ENCODE results near the gene ADCK2. TPM values are rescaled to one million over a fixed set of nuclear protein-coding genes. Genes with fewer than 3 reads are reported as not detected.
"Not testable (repeated sequence)": the region's sequence is repeated elsewhere in the genome, so short reads cannot be mapped to it uniquely, and the experiment has no call there.

The ADCK2 gene
- total RNA-seq, 4 donors from 2014 or later, result 19.2 to 43.5 (median 26.8) TPM

DNA sequence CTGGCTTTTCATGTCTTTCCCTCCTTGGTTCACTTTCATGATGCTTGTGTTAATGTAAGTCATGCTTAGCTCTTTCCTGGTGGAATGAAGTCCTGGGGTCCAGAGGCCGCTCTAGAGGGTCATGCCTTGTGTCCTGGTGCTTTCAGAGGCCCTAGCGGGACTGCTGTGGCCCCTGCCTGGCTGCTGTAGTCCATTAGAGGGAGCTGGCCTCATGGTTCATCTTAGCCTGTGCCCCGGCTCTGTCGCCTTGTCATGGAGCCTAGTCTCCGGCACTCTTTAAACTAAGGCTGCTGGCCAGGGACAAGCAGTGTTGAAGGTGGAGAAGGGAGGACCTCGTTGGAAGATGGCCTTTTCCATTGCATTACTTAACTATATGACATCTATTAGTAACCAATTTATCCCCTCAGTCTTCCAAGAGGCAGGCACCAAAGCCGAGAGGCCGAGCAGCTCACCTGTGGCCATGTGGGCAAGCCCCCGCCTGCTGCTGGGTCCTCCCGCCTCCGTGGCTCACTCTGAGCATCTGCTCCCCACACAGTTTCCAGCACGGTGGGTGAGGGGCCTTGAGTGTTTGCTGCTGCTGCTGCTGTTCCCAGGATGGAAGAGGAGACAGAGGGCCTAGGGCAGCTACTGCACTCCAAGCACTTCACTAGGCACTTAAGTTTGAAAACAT lies 18.8 kb downstream of the ADCK2 start:
- intact Hi-C loops (cut with DNase I), result loop anchor here (10.0 kb wide), 1 partner anchor 323 kb away; the partner anchor contains the start of gene MRPS33
- no peak for TF ChIP-seq POLR2A (IDR thresholded peaks at IDR 0.05; ENCODE audit: low read depth)
- no peak for TF ChIP-seq POLR2AphosphoS5 (IDR thresholded peaks at IDR 0.05)
- TF ChIP-seq, protein P1, sequence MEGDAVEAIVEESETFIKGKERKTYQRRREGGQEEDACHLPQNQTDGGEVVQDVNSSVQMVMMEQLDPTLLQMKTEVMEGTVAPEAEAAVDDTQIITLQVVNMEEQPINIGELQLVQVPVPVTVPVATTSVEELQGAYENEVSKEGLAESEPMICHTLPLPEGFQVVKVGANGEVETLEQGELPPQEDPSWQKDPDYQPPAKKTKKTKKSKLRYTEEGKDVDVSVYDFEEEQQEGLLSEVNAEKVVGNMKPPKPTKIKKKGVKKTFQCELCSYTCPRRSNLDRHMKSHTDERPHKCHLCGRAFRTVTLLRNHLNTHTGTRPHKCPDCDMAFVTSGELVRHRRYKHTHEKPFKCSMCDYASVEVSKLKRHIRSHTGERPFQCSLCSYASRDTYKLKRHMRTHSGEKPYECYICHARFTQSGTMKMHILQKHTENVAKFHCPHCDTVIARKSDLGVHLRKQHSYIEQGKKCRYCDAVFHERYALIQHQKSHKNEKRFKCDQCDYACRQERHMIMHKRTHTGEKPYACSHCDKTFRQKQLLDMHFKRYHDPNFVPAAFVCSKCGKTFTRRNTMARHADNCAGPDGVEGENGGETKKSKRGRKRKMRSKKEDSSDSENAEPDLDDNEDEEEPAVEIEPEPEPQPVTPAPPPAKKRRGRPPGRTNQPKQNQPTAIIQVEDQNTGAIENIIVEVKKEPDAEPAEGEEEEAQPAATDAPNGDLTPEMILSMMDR (IDR thresholded peaks at IDR 0.05), result no peak
- TF ChIP-seq EP300 (IDR thresholded peaks at IDR 0.05), result no peak

DNA sequence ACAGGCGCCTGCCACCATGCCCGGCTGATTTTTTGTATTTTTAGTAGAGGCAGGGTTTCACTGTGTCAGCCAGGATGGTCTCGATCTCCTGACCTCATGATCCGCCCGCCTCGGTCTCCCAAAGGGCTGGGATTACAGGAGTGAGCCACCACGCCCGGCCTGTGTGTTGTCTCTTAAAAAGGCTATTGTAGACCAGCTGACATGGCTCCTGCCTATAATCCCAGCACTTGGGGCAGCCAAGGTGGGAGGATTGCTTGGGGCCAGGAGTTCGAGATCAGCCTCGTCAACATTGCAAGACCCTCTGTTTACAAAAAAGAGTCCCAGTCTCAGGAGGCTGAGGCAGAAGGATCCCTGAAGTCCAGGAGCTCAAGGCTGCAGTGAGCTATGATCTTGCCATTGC lies 21.1 kb downstream of the ADCK2 start:
- H3K27me3 ChIP-seq; H3K4me3 ChIP-seq; H3K9me3 ChIP-seq; DNase-seq (ENCODE audit: extremely low spot score); H3K27ac ChIP-seq (replicated peaks in 1 of 4): not testable (repeated sequence)
- WGBS, result 96% methylated on average over 9 of the region's 10 CpGs
- Histone ChIP-seq H3K36me3 (peaks cover 7 to 62% (median 45%) of the 10 kb centered on the region in 4 donors), H3K4me1 (peaks cover 20 to 26% (median 25%) of the 10 kb centered on the region in 4 donors)
- intact Hi-C loops (cut with DNase I), result loop anchor here (10.0 kb wide), 1 partner anchor 321 kb away; the partner anchor contains the start of gene MRPS33

More for the DNA sequence above, 18.8 kb downstream of the ADCK2 start:
- Histone ChIP-seq H3K27me3 (no peaks in the 10 kb centered on the region), H3K27ac (replicated peaks in 1 of 4) (no peak overlapping the region), H3K9me3 (no peaks in the 10 kb centered on the region), H3K36me3 (peaks cover 21 to 85% (median 65%) of the 10 kb centered on the region in 4 donors), H3K4me1 (peaks cover 6 to 10% (median 8%) of the 10 kb centered on the region in 4 donors), H3K4me3 (no peak overlapping the region)
- 94% methylated on average over 12 of the region's 12 CpGs for WGBS
- no peak for DNase-seq (ENCODE audit: extremely low spot score)

- intact Hi-C loops (cut with DNase I), result loop anchor here (10.0 kb wide), 1 partner anchor 320 kb away; the partner anchor contains the start of gene MRPS33
- H3K27me3 ChIP-seq, result no peaks in the 10 kb centered on the region
- H3K36me3 ChIP-seq, result peaks cover under 1 to 54% (median 38%) of the 10 kb centered on the region in 4 donors
- H3K9me3 ChIP-seq, result no peaks in the 10 kb centered on the region
- H3K4me1 ChIP-seq, result peaks cover 27 to 33% (median 32%) of the 10 kb centered on the region in 4 donors
- H3K27ac ChIP-seq (replicated peaks in 1 of 4), result no peak overlapping the region
- TF ChIP-seq EP300 (IDR thresholded peaks at IDR 0.05), result no peak
- TF ChIP-seq, protein P1 (IDR thresholded peaks at IDR 0.05), result no peak
- no peak for TF ChIP-seq POLR2A (IDR thresholded peaks at IDR 0.05; ENCODE audit: low read depth)
- TF ChIP-seq POLR2AphosphoS5 (IDR thresholded peaks at IDR 0.05), result no peak
- DNase-seq (ENCODE audit: extremely low spot score), result no peak
- H3K4me3 ChIP-seq, result no peak overlapping the region
- 79% methylated on average over 6 of the region's 6 CpGs for WGBS
These were observed 21.8 kb downstream of the ADCK2 start for GRCh38 chr7:140694592-140694991.

DNA sequence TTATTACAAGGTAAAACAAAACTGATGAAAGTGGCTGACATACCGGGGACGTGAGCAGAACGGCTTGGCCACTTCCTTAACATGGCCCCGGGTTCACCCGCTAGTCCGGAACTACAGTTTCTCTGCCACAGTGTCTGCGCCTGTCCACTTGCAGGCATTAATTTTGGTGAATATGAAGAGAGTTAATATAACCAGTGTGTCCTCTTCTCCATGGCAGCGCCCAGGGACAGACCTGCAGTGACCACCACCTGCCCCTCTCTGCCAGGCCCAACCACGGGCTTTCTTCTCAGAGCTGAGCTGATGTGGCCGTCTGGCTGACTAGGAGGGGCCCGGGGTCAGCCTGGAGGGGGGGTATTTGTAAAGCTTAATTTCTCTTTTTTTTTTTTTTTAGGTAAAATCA lies 22.6 kb downstream of the ADCK2 start:
- TF ChIP-seq, protein P1 (IDR thresholded peaks at IDR 0.05), result no peak
- TF ChIP-seq POLR2AphosphoS5 (IDR thresholded peaks at IDR 0.05) (no peak), POLR2A (IDR thresholded peaks at IDR 0.05; ENCODE audit: low read depth) (no peak), EP300 (IDR thresholded peaks at IDR 0.05) (no peak)
- peaks cover 29 to 37% (median 34%) of the 10 kb centered on the region in 4 donors for H3K4me1 ChIP-seq
- DNase-seq (ENCODE audit: extremely low spot score), result no peak
- peak overlapping the region; percentile 89 to 94 (median 93) for H3K27ac ChIP-seq (replicated peaks in 1 of 4)
- H3K4me3 ChIP-seq, result no peak overlapping the region
- intact Hi-C loops (cut with DNase I), result loop anchor here (5.0 to 10.0 kb wide), 2 partner anchors 227 to 319 kb away; partner anchors contain the start of genes BRAF and MRPS33
- WGBS, result 91% methylated on average over 10 of the region's 11 CpGs
- H3K27me3 ChIP-seq, result no peaks in the 10 kb centered on the region
- H3K9me3 ChIP-seq, result no peaks in the 10 kb centered on the region
- peaks cover 0 to 46% (median 31%) of the 10 kb centered on the region in 4 donors for H3K36me3 ChIP-seq

DNA sequence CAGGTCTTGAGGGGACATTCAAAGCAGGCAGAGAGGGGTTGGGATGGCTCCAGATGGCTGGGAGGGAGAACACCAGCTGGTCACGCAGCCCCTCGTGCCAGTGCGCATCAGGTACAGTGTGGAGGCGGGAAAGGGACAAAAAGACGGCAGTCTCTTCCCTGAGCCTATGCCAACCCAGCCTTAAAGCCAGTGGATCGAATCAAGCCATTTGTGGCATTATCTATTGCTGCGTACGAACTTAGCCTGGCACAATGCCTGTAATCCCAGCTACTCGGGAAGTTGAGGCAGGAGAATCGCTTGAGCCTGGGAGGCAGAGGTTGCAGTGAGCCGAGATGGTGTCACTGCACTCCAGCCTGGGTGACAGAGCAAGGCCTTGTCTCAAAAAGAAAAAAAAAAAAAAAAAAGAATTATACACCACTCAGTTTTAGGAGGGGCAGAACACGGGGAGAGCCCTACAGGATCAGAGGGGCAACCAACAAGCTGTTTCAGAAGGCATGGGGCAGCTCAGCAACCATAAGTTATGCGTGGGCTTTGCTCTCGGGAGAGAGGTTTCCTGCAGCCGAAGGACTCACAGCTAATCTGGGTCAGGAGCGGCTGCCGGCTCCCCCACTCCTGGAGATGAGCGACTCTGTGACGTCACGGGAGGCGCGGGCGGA lies 23.4 kb downstream of the ADCK2 start:
- Histone ChIP-seq H3K27ac (replicated peaks in 1 of 4) (peak overlapping the region; percentile 89 to 94 (median 93)), H3K4me3 (peak overlapping the region; percentile 73 to 99 (median 87)), H3K36me3 (peaks cover 0 to 39% (median 23%) of the 10 kb centered on the region in 4 donors), H3K4me1 (peaks cover 29 to 37% (median 34%) of the 10 kb centered on the region in 4 donors), H3K9me3 (no peaks in the 10 kb centered on the region), H3K27me3 (no peaks in the 10 kb centered on the region)
- intact Hi-C loops (cut with DNase I), result loop anchor here (5.0 to 10.0 kb wide), 2 partner anchors 226 to 319 kb away; partner anchors contain the start of genes BRAF and MRPS33
- DNase-seq (ENCODE audit: extremely low spot score), result peak; percentile 99
- TF ChIP-seq, protein P1 (IDR thresholded peaks at IDR 0.05), result no peak
- TF ChIP-seq POLR2A (IDR thresholded peaks at IDR 0.05; ENCODE audit: low read depth) (no peak), POLR2AphosphoS5 (IDR thresholded peaks at IDR 0.05) (peak in 1 of 2 donors; percentile 80), EP300 (IDR thresholded peaks at IDR 0.05) (no peak)
- WGBS, result 19% methylated on average over 23 of the region's 23 CpGs
